ENCODE measurements around the gene CAPZA1.

The CAPZA1 gene

GRCh38 chr1:112678605-112679004, 59.0 kb downstream of the CAPZA1 start:
- ChIA-PET POLR2A (no interaction called here), CTCF (no interaction called here)
- peaks cover 5% of the 10 kb centered on the region; the same call in 1 of the 2 replicates for H3K4me1 ChIP-seq (ENCODE audit: control insufficient read depth, insufficient read depth, low read length)
- TF ChIP-seq ZNF837 (tag by site-specific recombination; IDR thresholded peaks at IDR 0.05) (no peak), PRDM1 (tag by site-specific recombination; IDR thresholded peaks at IDR 0.05) (0 out of 2 replicates have a peak, but pooled peaks have one; percentile 13), MYNN (tag by site-specific recombination; IDR thresholded peaks at IDR 0.05; ENCODE audit: borderline replicate concordance) (peak; percentile 31; the same call in 1 of the 2 replicates)
- H3K36me3 ChIP-seq (ENCODE audit: control insufficient read depth in 2 of 2, insufficient read depth in 1 of 2, low read length in 2 of 2), result peaks cover 0 to 32% of the 10 kb centered on the region in 2 experiments; a peak in 1 of 3 replicates
- no peak overlapping the region for H3K27ac ChIP-seq (ENCODE audit: extremely low read depth, low read depth, low read length)
- no peaks in the 10 kb centered on the region for H3K9me3 ChIP-seq (ENCODE audit: control insufficient read depth, insufficient read depth, low read depth, low read length)
- H3K4me3 ChIP-seq (ENCODE audit: low read depth, low read length), result no peak overlapping the region

- Histone ChIP-seq H3K4me1 (ENCODE audit: control insufficient read depth, insufficient read depth, low read length) (no peaks in the 10 kb centered on the region), H3K27ac (ENCODE audit: extremely low read depth, low read depth, low read length) (no peak overlapping the region), H3K36me3 (ENCODE audit: control insufficient read depth in 2 of 2, insufficient read depth in 1 of 2, low read length in 2 of 2) (peaks cover 6 to 46% of the 10 kb centered on the region in 2 experiments; a peak in 2 of 3 replicates), H3K9me3 (ENCODE audit: control insufficient read depth, insufficient read depth, low read depth, low read length) (no peaks in the 10 kb centered on the region), H3K4me3 (ENCODE audit: low read depth, low read length) (no peak overlapping the region)
- POLR2A ChIA-PET, result interaction anchor here (0.8 kb wide), 1 partner anchor 16 kb away, joined by 3 read pairs; no protein-coding TSS in a partner anchor
- TF ChIP-seq ZSCAN23 (tag by site-specific recombination; IDR thresholded peaks at IDR 0.05) (no peak), ZNF280D (tag by site-specific recombination; IDR thresholded peaks at IDR 0.05) (no peak), ZNF645 (tag by site-specific recombination; IDR thresholded peaks at IDR 0.05) (no peak), ZNF18 (tag by site-specific recombination; IDR thresholded peaks at IDR 0.05) (no peak), ZNF157 (tag by site-specific recombination; IDR thresholded peaks at IDR 0.05) (peak; percentile 89), GFI1B (tag by site-specific recombination; IDR thresholded peaks at IDR 0.05) (no peak)
- CTCF ChIA-PET, result interaction anchor here (0.9 to 1.1 kb wide), 2 partner anchors 22 to 30 kb away, joined by 3 to 5 read pairs; no protein-coding TSS in a partner anchor
These were observed 66.3 kb downstream of the CAPZA1 start for GRCh38 chr1:112685913-112686312.

- CTCF ChIA-PET, result interaction anchor here (0.9 to 1.1 kb wide), 2 partner anchors 22 to 30 kb away, joined by 3 to 5 read pairs; no protein-coding TSS in a partner anchor
These were observed 66.8 kb downstream of the CAPZA1 start for GRCh38 chr1:112686417-112686816.

More at GRCh38 chr1:112686417-112686816, 66.8 kb downstream of the CAPZA1 start:
- no peak overlapping the region for H3K4me3 ChIP-seq (ENCODE audit: low read depth, low read length)
- H3K27ac ChIP-seq (ENCODE audit: extremely low read depth, low read depth, low read length), result no peak overlapping the region
- H3K4me1 ChIP-seq (ENCODE audit: control insufficient read depth, insufficient read depth, low read length), result no peaks in the 10 kb centered on the region
- H3K9me3 ChIP-seq (ENCODE audit: control insufficient read depth, insufficient read depth, low read depth, low read length), result no peaks in the 10 kb centered on the region
- peaks cover 6 to 50% of the 10 kb centered on the region in 2 experiments; a peak in 2 of 3 replicates for H3K36me3 ChIP-seq (ENCODE audit: control insufficient read depth in 2 of 2, insufficient read depth in 1 of 2, low read length in 2 of 2)
- POLR2A ChIA-PET, result interaction anchor here (0.8 kb wide), 1 partner anchor 16 kb away, joined by 3 read pairs; no protein-coding TSS in a partner anchor
- TF ChIP-seq MYNN (tag by site-specific recombination; IDR thresholded peaks at IDR 0.05; ENCODE audit: borderline replicate concordance) (no peak), ELK4 (IDR thresholded peaks at IDR 0.05; ENCODE audit: borderline replicate concordance, low read depth, low read length) (no peak), ZNF292 (tag by site-specific recombination; IDR thresholded peaks at IDR 0.05; ENCODE audit: borderline replicate concordance, low read depth) (no peak), ZNF585B (tag by site-specific recombination; IDR thresholded peaks at IDR 0.05) (no peak), ZNF37A (tag by site-specific recombination; IDR thresholded peaks at IDR 0.05) (no peak), ZNF701 (tag by site-specific recombination; IDR thresholded peaks at IDR 0.05) (no peak), OSR2 (tag by site-specific recombination; IDR thresholded peaks at IDR 0.05) (no peak), ZSCAN18 (tag by site-specific recombination; IDR thresholded peaks at IDR 0.05) (no peak), ZNF239 (tag by site-specific recombination; IDR thresholded peaks at IDR 0.05) (no peak), ZNF76 (tag by site-specific recombination; IDR thresholded peaks at IDR 0.05; ENCODE audit: borderline replicate concordance, low read depth) (no peak), ZNF571 (tag by site-specific recombination; IDR thresholded peaks at IDR 0.05) (no peak), ZSCAN4 (tag by site-specific recombination; IDR thresholded peaks at IDR 0.05) (no peak)

All from HEK293 (cell line).